HG02973 (cell line): ENCODE measurements around the gene CCDC12.

Experiments used
- ATAC-seq: cut with Tn5 transposase; IDR thresholded peaks from one replicate; pipeline ENCODE4 v1.9.1; 2021; ENCODE audit warnings: moderate library complexity; ENCODE audit not compliant: unreplicated experiment

Gene CCDC12

GRCh38 chr3:46878781-46879436 is 97.6 kb downstream of the CCDC12 start:
- ATAC-seq, result no peak

GRCh38 chr3:46877406-46878125 is 99.0 kb downstream of the CCDC12 start, which contains the start of gene PTH1R:
Gene PTH1R (plus strand): TSS chr3:46877721. CDS start chr3:46883560, 5,839 bp downstream.
- no peak for ATAC-seq

GRCh38 chr3:46876313-46877300 is 99.9 kb downstream of the CCDC12 start:
- no peak for ATAC-seq

- no peak for ATAC-seq
These were observed 101.0 kb downstream of the CCDC12 start for GRCh38 chr3:46875560-46875959.

- ATAC-seq, result no peak
These were observed 102.1 kb downstream of the CCDC12 start for GRCh38 chr3:46874430-46874829.

- ATAC-seq, result no peak
These were observed 103.0 kb downstream of the CCDC12 start for GRCh38 chr3:46873521-46873920.
